Measurements from ENCODE around the gene PTPN23.
"Not testable (repeated sequence)": the region's sequence is repeated elsewhere in the genome, so short reads cannot be mapped to it uniquely, and the experiment has no call there.

Gene PTPN23

GRCh38 chr3:47456984-47457383, 76.2 kb downstream of the PTPN23 start:
- no peak for DNase-seq

GRCh38 chr3:47459534-47460085, 78.8 kb downstream of the PTPN23 start:
- DNase-seq = not testable (repeated sequence)

All from stimulated activated naive CD4-positive, alpha-beta T cell (primary cell).